Activated CD4-positive, alpha-beta T cell treated with anti-CD3 and anti-CD28 coated beads, Interleukin-2, amount 10 ng/mL, durations not matched to agents 7 days and 5 days (primary cell): ENCODE results near the gene HSBP1. TPM values are rescaled to one million over a fixed set of nuclear protein-coding genes. Genes with fewer than 3 reads are reported as not detected.

Source experiments
- CTCF ChIA-PET: fragments of 350-600 bp; sonication (Branson Sonifier 250); formaldehyde crosslinking; loops from one replicate; lab custom pipeline; 2021; ENCODE audit warnings: antibody characterized with exemption; lab: Charles Lee
- POLR2A ChIA-PET: fragments of 350-600 bp; sonication (Branson Sonifier 250); formaldehyde crosslinking; loops from one replicate; lab custom pipeline; 2021; ENCODE audit warnings: antibody characterized with exemption; lab: Charles Lee
- DNase-seq: peaks from one replicate; pipeline ENCODE4 v3.0.0-alpha.2; 2020
- H3K27ac Mint-ChIP-seq: one replicate; pipeline ENCODE4 v1.8.0; 2021; ENCODE audit warnings: mild to moderate bottlenecking, moderate library complexity, mixed read lengths
- H3K27me3 Mint-ChIP-seq: one replicate; pipeline ENCODE4 v1.8.0; 2021; ENCODE audit warnings: mixed read lengths
- H3K36me3 Mint-ChIP-seq: one replicate; pipeline ENCODE4 v1.8.0; 2021; ENCODE audit warnings: low read depth, mixed read lengths
- H3K4me1 Mint-ChIP-seq: one replicate; pipeline ENCODE4 v1.8.0; 2021; ENCODE audit warnings: mixed read lengths
- H3K4me3 Mint-ChIP-seq: one replicate; pipeline ENCODE4 v1.8.0; 2021; ENCODE audit warnings: mild to moderate bottlenecking, moderate library complexity, mixed read lengths
- H3K9me3 Mint-ChIP-seq: one replicate; pipeline ENCODE4 v1.8.0; 2021; ENCODE audit warnings: mixed read lengths
- total RNA-seq, 2 experiments: library from RNA; stranded (reverse); gene quantifications; one replicate each; pipeline ENCODE4 v1.2.3, GENCODE V29; 2021

Gene HSBP1
- 10 to 100 TPM; 60.9 to 61.1 TPM for total RNA-seq

DNA sequence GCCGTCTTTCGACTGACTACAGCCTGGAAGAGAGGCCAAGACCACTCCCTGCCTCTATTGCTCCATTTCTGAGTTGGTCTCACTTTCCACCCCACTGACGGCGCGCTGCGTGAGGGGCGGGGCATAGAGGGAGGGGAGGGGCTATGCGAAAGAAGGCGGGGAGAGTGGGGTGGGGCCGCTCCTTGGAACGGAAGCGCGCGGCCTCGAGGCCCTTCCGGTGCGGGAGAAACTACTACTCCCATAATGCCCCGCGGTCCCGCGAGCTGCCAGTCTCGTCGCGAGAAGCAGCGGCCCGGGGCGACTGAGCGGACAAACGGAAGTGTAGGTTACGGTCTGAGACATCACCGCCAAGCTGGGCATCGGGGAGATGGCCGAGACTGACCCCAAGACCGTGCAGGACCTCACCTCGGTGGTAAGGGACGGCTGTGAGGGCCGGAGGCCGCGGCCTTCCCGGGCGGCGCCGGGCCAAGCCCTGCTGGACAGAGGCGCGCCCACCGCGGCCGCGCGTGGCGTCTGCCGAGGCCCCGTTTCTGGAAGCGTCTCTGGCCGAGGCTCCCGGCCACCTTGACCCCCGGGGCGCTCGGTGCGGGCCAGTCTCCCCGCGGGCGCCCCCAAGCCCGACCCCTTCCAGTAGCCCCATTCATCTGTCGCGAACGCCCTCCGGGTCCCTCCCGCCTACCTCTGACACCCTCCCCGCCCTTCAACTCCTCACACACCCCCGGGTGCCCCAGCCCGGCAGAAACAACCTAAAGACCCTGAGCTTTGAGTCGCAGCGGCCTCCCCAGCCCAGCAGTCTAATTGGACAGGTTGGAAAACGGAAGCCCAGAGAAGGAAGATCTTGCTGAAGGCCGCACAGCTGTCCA lies at the start of gene HSBP1:
Gene HSBP1, plus strand, starts transcription at position 269 of the 863 bp plus-strand sequence. Its CDS starts 99 bp downstream, at position 368.
- Mint-ChIP-seq H3K27ac (peak within 1 kb of the TSS; percentile 95), H3K4me3 (peak within 1 kb of the TSS; percentile 99), H3K36me3 (peaks cover 39% of the 10 kb centered on the region), H3K27me3 (peaks cover 3% of the 10 kb centered on the region), H3K4me1 (peaks cover 42% of the 10 kb centered on the region), H3K9me3 (no peaks in the 10 kb centered on the region)
- peak; percentile 95 for DNase-seq
- POLR2A ChIA-PET = no interaction called here
- CTCF ChIA-PET = interaction anchor here (0.6 to 1.9 kb wide), 2 partner anchors 34 to 379 kb away, joined by 4 to 5 read pairs; partner anchors contain the start of gene TAF1C

DNA sequence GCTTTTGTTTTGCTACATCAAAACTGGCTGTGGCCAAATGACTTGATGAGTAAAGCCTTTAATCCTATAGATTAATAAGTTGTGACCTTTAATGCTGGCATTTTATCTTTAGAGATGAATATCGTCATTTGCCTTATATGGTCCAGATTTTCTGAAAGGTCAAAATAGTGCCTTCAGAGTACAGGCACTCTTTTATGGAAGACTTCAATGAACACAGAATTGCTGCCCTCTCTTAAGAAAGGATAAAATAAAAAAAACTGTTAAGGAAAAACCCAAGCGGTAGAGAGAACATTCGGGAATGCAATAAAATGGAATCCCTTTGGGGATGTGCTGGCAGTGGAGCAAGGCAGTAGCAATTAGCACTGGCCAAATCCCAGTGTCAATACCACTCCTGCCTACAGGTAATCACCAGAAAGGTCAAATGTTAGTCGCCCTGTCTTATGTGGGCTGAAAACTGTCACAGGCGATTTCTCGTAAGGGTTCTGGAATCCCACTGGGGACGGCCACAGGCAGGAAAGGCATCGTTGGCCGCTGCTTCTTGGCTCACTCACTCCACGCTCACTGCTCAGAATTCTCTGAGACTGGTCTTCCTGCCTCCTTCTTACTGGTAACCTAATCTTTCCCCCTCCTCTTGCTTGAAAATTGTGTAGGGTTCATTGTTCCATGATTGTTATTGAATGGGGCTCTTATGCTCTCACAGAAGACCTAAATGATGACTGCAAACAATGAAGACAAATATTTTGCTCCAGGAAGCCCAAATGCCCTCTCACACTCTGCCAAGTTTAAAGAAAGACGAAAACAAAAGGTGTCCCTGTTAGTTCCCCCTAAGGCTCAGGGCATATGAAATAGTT lies 45.4 kb upstream of the HSBP1 start:
- H3K4me1 Mint-ChIP-seq = no peaks in the 10 kb centered on the region
- no peak overlapping the region for H3K4me3 Mint-ChIP-seq
- no peaks in the 10 kb centered on the region for H3K36me3 Mint-ChIP-seq
- DNase-seq = no peak
- ChIA-PET CTCF (no interaction called here), POLR2A (no interaction called here)
- H3K9me3 Mint-ChIP-seq = no peaks in the 10 kb centered on the region
- H3K27me3 Mint-ChIP-seq = peaks cover 3% of the 10 kb centered on the region
- no peak overlapping the region for H3K27ac Mint-ChIP-seq

GRCh38 chr16:83762992-83763358 lies 44.8 kb upstream of the HSBP1 start:
- H3K4me3 Mint-ChIP-seq = no peak overlapping the region
- ChIA-PET CTCF (interaction anchor here (0.6 kb wide), 1 partner anchor 32 kb away, joined by 3 read pairs; no protein-coding TSS in a partner anchor), POLR2A (no interaction called here)
- no peak overlapping the region for H3K27ac Mint-ChIP-seq
- H3K4me1 Mint-ChIP-seq = no peaks in the 10 kb centered on the region
- H3K27me3 Mint-ChIP-seq = peaks cover 3% of the 10 kb centered on the region
- H3K36me3 Mint-ChIP-seq = no peaks in the 10 kb centered on the region
- no peak for DNase-seq
- no peaks in the 10 kb centered on the region for H3K9me3 Mint-ChIP-seq

DNA sequence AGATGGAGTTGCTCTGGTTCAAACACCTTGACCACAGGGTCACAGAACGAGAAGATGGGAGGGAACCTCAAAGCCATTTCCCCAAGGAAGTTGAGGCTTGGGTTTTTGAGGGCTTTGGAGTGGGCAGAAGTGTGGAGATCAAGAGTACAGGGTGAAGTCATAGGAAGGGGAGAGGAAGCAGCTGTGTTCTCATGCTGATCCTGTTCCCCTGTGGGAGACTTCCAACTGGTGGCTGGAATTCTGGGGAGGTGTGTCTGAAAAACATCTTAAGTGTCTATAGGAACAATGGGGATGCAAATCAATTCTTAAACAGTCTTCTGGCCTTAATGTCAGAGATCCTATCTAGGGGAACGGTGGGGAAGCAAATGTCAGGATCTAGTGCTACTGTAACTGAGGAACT lies 38.8 kb upstream of the HSBP1 start:
- H3K36me3 Mint-ChIP-seq = no peaks in the 10 kb centered on the region

GRCh38 chr16:83769397-83770008 lies 38.3 kb upstream of the HSBP1 start:
- no peak overlapping the region for H3K27ac Mint-ChIP-seq
- POLR2A ChIA-PET = no interaction called here
- DNase-seq = no peak
- no peaks in the 10 kb centered on the region for H3K4me1 Mint-ChIP-seq
- no peaks in the 10 kb centered on the region for H3K36me3 Mint-ChIP-seq
- CTCF ChIA-PET = interaction anchor here (1.3 kb wide), 1 partner anchor 9 kb away, joined by 4 read pairs; no protein-coding TSS in a partner anchor
- no peak overlapping the region for H3K4me3 Mint-ChIP-seq
- H3K9me3 Mint-ChIP-seq = no peaks in the 10 kb centered on the region
- no peaks in the 10 kb centered on the region for H3K27me3 Mint-ChIP-seq

More for the DNA sequence above, 38.8 kb upstream of the HSBP1 start:
- H3K27ac Mint-ChIP-seq = no peak overlapping the region
- POLR2A ChIA-PET = no interaction called here
- no peak for DNase-seq
- no peak overlapping the region for H3K4me3 Mint-ChIP-seq
- no peaks in the 10 kb centered on the region for H3K27me3 Mint-ChIP-seq
- no peaks in the 10 kb centered on the region for H3K9me3 Mint-ChIP-seq
- CTCF ChIA-PET = no interaction called here
- H3K4me1 Mint-ChIP-seq = no peaks in the 10 kb centered on the region

- H3K36me3 Mint-ChIP-seq = no peaks in the 10 kb centered on the region
- no peak overlapping the region for H3K27ac Mint-ChIP-seq
- no peaks in the 10 kb centered on the region for H3K9me3 Mint-ChIP-seq
- H3K4me1 Mint-ChIP-seq = no peaks in the 10 kb centered on the region
- no peak for DNase-seq
- ChIA-PET CTCF (no interaction called here), POLR2A (no interaction called here)
- no peak overlapping the region for H3K4me3 Mint-ChIP-seq
- no peaks in the 10 kb centered on the region for H3K27me3 Mint-ChIP-seq
These were observed 36.4 kb upstream of the HSBP1 start for GRCh38 chr16:83771306-83771942.

DNA sequence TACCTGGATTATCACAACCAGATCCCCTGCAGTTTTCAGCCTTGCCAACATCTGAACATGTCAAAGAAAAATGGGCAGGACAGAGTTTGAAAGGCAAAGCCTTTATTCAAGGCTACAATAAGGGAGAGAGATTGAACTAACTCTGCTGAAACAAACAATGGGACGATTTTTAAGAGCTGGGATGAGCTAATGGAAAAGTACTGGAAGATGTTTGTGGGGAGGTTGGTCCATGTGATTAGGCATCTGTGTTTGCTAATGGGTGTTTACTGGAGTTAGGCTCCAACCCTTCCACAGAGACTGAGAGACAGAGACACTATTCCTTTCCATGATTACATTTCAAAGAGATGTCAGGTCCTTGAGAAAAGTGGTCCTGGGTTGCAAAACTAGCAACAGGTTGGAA lies 35.0 kb upstream of the HSBP1 start:
- Mint-ChIP-seq H3K9me3 (no peaks in the 10 kb centered on the region), H3K27ac (no peak overlapping the region), H3K36me3 (no peaks in the 10 kb centered on the region), H3K4me1 (no peaks in the 10 kb centered on the region), H3K4me3 (no peak overlapping the region), H3K27me3 (peaks cover 5% of the 10 kb centered on the region)
- DNase-seq = no peak
- POLR2A ChIA-PET = no interaction called here
- CTCF ChIA-PET = no interaction called here

- no peaks in the 10 kb centered on the region for H3K4me1 Mint-ChIP-seq
- no peak overlapping the region for H3K4me3 Mint-ChIP-seq
- no peak overlapping the region for H3K27ac Mint-ChIP-seq
- H3K36me3 Mint-ChIP-seq = no peaks in the 10 kb centered on the region
- H3K9me3 Mint-ChIP-seq = no peaks in the 10 kb centered on the region
- peaks cover 5% of the 10 kb centered on the region for H3K27me3 Mint-ChIP-seq
- ChIA-PET POLR2A (no interaction called here), CTCF (no interaction called here)
- DNase-seq = no peak
These were observed 33.7 kb upstream of the HSBP1 start for GRCh38 chr16:83774066-83774465.

DNA sequence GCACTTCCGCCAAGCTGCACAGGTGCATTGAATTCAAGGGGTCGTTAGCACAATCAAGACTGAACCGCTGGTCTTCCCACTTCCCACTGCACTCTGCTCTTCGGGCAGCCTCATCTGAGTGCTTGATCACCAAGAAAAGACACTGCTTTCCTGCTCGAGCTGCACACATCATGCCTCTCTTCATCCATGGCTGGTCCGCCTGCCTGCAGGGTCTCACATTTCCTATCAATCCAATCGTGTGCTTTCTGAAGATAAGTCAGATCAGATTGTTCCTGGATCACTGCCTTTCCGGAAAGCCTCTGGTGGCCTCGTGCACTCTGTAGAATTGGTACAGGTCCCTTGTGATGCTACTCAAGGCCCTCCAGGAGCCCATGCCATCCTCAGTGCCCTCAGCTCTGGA lies 30.8 kb upstream of the HSBP1 start:
- POLR2A ChIA-PET = no interaction called here
- Mint-ChIP-seq H3K4me3 (no peak overlapping the region), H3K36me3 (no peaks in the 10 kb centered on the region), H3K27me3 (peaks cover 10% of the 10 kb centered on the region), H3K4me1 (no peaks in the 10 kb centered on the region), H3K9me3 (no peaks in the 10 kb centered on the region), H3K27ac (no peak overlapping the region)
- CTCF ChIA-PET = no interaction called here
- no peak for DNase-seq

GRCh38 chr16:83779886-83780285 lies 27.9 kb upstream of the HSBP1 start:
- H3K36me3 Mint-ChIP-seq = no peaks in the 10 kb centered on the region
- no peaks in the 10 kb centered on the region for H3K9me3 Mint-ChIP-seq
- CTCF ChIA-PET = no interaction called here
- no peak overlapping the region for H3K4me3 Mint-ChIP-seq
- POLR2A ChIA-PET = no interaction called here
- H3K27me3 Mint-ChIP-seq = peaks cover 13% of the 10 kb centered on the region
- DNase-seq = no peak
- no peak overlapping the region for H3K27ac Mint-ChIP-seq
- no peaks in the 10 kb centered on the region for H3K4me1 Mint-ChIP-seq

GRCh38 chr16:83785455-83785854 lies 22.3 kb upstream of the HSBP1 start:
- H3K27me3 Mint-ChIP-seq = peaks cover 4% of the 10 kb centered on the region
- H3K27ac Mint-ChIP-seq = no peak overlapping the region
- no peak overlapping the region for H3K4me3 Mint-ChIP-seq
- no peak for DNase-seq
- CTCF ChIA-PET = no interaction called here
- H3K9me3 Mint-ChIP-seq = no peaks in the 10 kb centered on the region
- POLR2A ChIA-PET = no interaction called here
- no peaks in the 10 kb centered on the region for H3K4me1 Mint-ChIP-seq
- H3K36me3 Mint-ChIP-seq = no peaks in the 10 kb centered on the region

DNA sequence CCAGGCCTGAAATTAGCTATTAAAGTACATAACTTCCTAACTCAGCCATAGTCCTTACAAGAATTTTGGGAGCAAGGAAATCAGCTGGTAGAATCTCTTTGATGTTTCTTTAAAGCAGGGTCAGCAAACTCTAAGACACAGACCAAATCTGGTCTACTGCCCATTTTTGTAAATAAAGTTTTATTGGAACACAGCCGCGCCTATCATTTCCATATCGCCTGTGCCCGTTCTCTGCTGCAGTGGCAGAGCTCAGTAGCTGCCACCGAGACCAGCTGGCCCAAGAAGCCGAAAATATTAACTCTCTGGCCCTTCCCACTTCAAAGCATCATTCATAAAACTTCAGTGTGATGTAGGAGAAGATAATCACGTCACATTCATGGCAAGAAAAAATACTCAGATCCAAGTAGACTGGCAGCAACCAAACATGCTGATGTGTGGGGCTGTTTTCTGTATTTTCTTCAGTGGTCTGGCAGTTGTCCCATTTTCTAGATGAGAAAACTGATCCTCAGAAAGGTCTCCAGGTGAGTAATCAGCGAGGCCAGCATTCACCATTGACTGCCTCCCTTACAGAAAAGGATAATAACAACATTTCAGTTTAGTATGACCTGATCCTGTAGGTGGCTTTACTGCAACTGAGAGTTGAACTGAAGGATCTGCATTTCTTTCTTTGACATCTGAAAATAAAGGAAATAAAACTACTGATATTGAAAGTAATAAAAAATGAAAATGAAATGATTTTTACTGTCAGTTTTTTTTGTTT lies 18.0 kb upstream of the HSBP1 start:
- CTCF ChIA-PET = no interaction called here
- H3K27ac Mint-ChIP-seq = no peak overlapping the region
- no peaks in the 10 kb centered on the region for H3K36me3 Mint-ChIP-seq
- POLR2A ChIA-PET = no interaction called here
- H3K4me3 Mint-ChIP-seq = no peak overlapping the region
- peaks cover 3% of the 10 kb centered on the region for H3K9me3 Mint-ChIP-seq
- DNase-seq = no peak
- H3K4me1 Mint-ChIP-seq = peaks cover 5% of the 10 kb centered on the region
- H3K27me3 Mint-ChIP-seq = peaks cover 2% of the 10 kb centered on the region
